Stimulated activated CD4-positive, alpha-beta T cell treated with anti-CD3 and anti-CD28 coated beads, Interleukin-1b, Interleukin-23, amount 100 ng/mL, for 4 hours (primary cell): Measurements from ENCODE around the gene OSM.

ENCODE experiments used
- DNase-seq, 2 donors: peaks; one replicate each; pipeline ENCODE4 v3.0.0-alpha.2; 2020; ENCODE audit warnings: low read depth in 2 of 2

OSM gene

GRCh38 chr22:30263883-30264282, 2.8 kb downstream of the OSM start:
- DNase-seq = no peak

GRCh38 chr22:30262917-30263741, 3.5 kb downstream of the OSM start:
- DNase-seq = peak; percentile 81 to 85

- DNase-seq = no peak
Observed at GRCh38 chr22:30262112-30262511, 4.5 kb downstream of the OSM start.

DNA sequence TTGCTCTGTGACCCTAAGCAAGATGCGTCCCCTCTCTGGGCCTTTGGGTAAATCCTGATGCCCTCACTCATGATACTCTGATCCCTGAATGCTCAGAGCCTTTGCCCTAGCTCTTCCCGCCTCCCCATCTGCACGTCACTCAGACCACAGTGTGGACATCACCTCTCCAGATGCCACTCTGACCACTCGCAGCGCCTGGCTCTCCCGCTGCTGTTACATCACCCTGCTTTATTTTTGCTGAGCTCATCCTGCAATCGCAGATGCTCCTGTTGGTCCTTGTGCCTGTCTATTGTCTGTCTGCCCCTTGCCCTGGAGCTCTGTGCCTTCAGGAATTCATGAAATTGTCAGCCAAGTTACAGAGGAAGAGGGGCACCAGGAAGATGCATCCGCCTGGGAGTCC, 5.5 kb downstream of the OSM start:
- no peak for DNase-seq

DNA sequence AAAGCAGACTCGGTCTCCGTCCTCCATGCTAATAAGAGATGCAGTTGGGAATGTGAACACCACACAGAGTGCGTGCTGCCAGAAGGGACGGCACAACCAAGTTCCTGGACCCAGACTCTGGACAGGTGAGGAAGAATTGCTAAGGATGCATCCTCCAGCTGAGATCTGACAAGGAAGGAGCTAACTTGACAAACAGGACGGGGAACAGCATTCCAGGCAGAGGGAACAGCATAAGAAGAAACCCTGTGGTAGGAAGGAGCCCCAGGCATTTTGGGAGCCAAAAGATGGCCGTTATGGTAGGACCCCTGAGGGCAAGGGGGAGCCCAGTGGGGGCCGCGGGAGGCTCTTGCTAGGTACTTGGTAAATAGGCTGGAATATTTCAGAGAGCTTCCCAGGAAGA, 6.0 kb downstream of the OSM start:
- DNase-seq = no peak

DNA sequence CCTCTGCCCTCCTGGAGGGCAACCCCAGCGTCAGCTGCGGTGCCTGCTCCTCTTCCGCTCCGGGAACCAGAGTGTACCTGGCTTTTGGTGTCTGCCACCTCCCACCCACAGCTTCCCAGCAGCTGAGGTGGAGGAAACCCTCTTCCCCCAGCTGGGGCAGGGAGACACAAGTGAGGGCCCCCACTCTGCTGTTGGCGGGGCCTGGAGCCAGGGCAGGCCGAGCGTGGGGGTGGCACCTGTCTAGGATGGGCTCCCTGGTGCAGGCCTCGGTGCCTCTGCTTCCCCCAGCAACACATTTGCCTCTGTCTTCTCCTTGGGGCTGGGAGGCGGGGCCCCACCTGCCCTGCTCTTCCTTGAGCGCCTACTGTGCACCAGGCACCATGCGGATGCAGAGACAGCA, 6.4 kb downstream of the OSM start:
- DNase-seq = no peak

- DNase-seq = no peak
Observed at GRCh38 chr22:30254314-30254713, 12.3 kb downstream of the OSM start.

DNA sequence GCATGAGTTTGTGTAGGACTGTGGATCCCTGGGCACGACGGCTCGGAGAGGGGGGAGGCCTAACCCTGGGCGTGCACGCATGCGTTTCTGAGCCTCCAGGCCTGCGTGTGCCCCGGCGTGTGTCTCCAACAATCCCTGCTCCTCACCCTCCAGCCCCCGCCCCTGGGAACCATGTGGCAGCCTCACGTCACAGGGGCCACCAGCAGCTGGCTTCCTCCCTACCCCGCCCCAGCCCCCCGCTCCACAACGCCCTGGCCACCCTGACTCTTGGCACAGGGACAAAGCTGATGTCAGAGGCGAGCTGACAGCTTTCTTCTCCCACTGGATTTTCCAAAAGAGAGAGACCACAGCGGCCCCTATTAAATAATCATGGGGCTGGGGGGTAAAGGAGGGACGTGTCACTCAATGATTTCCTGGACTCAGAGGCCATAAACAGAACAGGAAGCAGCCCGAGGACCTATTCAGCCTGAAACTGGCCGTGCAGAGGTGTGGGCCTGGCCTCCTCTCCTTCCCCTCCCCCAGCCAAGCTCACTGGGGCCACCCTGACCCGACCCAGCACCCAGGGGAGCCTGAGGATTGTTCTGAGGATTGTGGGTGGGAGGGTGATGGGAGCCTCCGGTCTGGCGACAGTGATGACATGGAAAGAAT, 13.3 kb downstream of the OSM start:
- DNase-seq = no peak

GRCh38 chr22:30252411-30253204, 14.0 kb downstream of the OSM start:
- DNase-seq = no peak

DNA sequence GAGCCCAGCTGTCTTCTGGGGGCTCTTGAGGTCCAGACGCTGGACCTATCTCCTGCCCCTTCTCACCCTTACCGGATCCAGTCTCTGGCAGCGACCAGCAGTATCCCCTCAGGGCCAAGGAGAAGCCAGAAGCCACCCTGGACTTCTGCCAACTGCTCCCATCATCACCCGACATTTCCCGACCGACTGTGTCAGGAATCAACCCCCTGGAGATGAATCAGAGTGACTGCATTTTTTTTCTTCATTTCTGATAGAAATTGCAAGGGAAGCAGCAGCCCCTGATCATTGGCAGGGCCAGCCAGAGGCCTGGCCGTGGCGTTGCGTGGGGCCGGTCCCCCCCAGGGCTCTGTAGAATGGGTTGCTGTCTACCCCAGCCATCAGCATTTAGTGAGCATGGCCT, 14.9 kb downstream of the OSM start:
- no peak for DNase-seq

DNA sequence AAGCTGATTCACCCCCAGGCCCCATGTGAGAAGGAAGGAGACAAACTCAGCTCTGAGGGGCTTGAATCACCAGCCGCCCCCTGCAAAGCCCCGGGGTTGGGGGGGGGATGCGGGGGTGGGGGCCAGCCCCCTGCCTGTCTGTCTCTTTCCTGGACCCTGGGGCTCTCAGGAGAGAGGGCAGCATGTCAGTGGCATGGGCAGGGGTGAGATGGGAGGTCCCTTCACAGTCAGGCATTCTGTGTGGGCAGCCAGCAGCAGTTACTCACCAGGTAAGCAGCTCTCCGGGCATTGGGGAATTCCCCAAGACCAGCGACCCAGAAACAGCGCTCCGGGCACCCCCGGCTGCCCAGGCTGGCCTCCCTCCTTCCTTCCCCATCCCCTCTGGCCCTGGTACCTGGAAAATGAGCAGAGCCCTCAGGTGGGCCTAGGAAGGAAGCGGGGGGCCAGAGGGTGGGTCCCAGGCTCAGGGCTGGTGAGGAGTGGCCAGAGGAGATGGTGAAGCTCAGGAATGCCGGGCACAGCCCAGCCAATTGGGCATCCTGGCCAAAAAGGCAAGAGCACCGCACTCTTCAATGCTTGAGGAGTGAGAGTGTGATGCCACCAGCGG, 15.9 kb downstream of the OSM start:
- DNase-seq = no peak

- no peak for DNase-seq
Observed at GRCh38 chr22:30250039-30250565, 16.5 kb downstream of the OSM start.

DNA sequence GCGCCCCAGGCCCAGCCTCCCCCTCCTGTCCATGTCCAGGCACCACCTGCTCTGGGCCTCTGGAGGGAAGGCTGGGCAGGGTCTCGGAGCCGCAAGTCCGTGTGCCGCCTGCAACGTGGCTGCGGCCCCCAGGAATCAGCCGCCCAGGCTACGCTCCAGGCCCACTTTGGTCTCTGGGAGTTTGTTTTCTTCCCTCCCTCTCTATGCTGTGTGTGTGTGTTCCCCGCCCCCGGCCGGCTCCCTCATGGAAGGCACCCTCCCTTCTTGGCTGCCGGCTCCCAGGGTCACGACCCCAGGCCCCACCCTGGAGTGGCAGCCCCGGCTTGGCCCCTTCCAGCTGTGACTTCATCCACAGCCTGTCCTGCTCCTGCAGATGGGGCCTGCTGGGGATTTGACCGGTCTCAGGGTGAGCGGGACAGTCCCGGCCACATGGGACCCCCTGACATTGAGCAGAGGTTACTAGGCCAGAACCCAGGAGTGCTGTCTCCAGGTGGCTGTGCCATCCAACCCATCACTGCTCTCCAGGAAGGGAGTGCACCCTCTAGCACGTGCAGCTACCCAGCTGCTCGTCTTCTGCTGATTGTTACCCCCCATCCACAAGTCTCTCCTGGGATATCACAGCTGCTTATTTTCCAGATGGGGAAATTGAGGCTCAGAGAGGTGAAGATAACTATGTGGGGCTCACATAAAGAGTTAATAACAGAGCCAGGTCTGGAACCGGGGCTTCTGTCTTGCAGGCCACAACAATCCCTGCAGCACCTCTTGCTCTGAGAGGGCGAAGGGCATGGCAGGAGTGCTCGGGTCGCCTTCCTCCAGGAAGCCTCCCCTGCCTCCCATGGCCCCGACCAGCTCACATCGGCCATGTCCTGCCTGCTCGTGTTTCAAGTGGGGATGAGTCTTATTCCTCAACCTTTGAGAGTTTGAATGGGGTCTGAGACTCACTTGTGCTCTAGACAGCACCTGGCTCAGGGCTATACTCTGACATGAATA, 17.3 kb downstream of the OSM start:
- no peak for DNase-seq

GRCh38 chr22:30248484-30248883, 18.2 kb downstream of the OSM start:
- DNase-seq = no peak

- no peak for DNase-seq
Observed at GRCh38 chr22:30247974-30248373, 18.7 kb downstream of the OSM start.

DNA sequence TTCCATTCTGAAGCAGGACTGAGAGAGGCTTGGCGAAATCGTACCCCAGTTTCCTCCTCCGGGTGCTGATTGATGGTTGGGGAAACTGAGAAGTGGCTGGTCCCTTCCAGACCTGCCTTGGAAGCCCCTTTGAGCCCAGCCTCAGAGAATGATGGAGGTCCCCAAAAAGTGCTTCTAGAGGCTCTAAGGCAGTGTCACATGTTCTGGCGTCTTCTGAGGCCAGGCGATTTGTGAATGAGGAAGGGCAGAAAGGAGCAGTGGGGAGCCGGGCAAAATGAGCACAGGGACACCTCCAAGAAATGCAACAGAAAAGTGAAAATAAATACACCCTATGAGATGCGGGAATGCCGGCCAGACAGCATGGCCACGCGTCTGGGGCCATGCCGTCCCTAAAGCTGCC, 19.1 kb downstream of the OSM start:
- DNase-seq = no peak

- DNase-seq = no peak
Observed at GRCh38 chr22:30246814-30247376, 19.8 kb downstream of the OSM start.

DNA sequence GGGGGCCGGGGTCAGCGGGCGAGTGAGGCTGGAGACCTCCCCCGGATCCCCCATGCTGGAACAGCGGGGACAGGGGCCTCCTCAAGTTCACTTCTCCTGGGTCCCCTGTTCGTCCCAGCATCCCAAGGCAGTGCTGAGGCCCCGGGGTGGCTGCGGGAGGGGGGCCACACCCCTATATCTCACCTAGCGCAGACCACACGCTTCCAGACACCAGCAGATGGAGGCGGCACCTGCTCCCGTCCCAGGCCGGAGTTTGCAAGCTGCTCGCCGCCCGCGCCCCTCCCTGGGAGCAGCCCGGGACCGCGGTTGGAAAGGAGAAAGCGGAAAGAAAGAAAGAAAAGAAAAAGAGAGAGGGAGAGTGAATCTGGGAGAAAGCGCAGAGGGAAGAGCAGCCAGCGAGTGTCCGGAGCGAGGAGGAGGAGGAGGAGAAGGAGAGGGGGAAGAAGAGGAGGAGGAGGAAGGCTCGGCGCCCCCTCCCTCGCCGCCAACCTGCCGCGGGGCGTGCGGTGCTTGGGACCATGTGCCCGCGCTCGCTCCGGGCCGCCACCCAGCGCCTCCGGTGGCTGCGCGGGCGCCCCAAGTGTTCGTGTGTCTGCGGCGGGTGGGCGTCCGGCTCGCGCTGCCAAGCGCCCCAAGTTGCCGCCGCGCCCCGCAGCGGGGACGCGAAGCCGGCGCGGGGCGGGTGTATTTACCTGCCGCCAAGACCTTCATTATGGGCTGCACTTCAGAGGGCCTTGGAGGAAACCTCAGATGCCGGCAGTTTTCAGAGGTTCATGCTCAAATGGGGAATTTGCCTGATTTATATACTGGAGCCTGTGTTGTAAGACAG, 20.5 kb downstream of the OSM start, which contains the start of gene LIF:
Gene LIF, minus strand, starts transcription at position 775 of the 829 bp plus-strand sequence. Its CDS starts 64 bp downstream, at position 711.
- DNase-seq = peak in 1 of 2 donors; percentile 48
